Activated effector memory CD4-positive, alpha-beta T cell treated with anti-CD3 and anti-CD28 coated beads, Interleukin-2, amount 50 U/mL, for 16 hours (primary cell): ENCODE measurements around the gene DMAC2.
"Not testable (repeated sequence)": the region's sequence is repeated elsewhere in the genome, so short reads cannot be mapped to it uniquely, and the experiment has no call there.

Source experiments
- DNase-seq: peaks from one replicate; pipeline ENCODE4 v3.0.0-alpha.2; 2020

Gene DMAC2

GRCh38 chr19:41442473-41443355 lies 3.0 kb upstream of the DMAC2 start, which contains the start of gene ERICH4:
Gene ERICH4 (plus strand): TSS chr19:41443156. CDS start chr19:41443170, 14 bp downstream.
- peak; percentile 48 for DNase-seq

DNA sequence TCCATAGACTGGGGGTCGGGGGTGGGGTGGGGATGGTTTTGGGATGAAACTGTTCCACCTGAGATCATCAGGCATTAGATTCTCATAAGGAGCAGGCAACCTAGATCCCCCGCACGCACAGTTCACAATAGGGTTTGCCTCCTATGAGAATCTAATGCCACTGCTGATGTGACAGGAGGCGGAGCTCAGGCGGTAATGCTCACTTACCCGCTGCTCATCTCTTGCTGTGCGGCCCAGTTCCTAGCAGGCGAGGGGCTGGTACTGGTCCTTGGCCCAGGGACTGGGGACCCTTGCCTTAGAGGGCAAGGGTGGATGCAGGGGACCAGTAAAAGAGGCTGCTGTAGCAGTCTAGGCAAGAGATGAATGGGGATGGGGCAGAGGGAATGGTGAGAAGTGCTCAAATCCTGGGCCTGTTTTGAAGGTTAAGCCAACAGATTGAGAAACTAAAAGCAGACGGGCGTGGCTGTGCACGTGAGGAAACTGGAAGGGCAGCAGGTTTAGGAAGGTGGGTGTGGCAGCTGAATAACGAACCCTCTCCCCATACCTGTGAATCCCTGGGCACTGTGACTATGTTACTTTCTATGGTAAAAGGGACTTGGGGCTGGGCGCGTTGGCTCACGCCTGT lies 1.7 kb upstream of the DMAC2 start:
- peak; percentile 42 for DNase-seq

DNA sequence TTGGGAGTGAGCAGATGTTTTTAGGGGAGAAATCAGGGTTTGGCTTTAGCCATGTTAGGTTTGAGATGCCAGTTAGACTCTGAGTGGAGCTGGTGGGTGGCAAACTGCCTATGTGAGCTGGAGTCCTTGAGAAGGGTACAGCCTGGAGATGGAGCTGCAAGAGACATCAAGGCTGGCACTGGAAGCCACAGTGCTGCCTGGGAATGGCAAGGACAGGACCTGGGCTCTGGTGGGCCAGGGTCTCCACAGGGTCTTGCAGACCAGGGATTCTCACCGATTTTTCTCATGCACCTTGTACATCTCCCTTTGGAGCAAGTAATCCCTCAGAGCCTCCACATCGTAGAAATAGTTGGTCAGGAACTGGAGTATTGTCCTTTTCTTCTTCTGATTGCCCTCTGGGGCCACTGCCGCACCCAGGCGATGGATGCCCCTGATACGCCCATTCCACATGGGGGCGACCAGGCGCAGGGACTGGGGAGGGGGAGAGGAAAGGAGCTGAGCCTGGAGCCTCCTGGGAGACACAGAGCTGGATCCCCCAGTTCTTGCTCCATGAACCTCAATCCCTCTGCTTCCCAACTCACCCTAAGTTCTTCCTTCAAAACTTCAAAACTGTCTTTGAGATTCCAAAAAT lies 1.7 kb downstream of the DMAC2 start:
- DNase-seq = no peak

- no peak for DNase-seq
These were observed 3.1 kb downstream of the DMAC2 start for GRCh38 chr19:41436674-41436951.

DNA sequence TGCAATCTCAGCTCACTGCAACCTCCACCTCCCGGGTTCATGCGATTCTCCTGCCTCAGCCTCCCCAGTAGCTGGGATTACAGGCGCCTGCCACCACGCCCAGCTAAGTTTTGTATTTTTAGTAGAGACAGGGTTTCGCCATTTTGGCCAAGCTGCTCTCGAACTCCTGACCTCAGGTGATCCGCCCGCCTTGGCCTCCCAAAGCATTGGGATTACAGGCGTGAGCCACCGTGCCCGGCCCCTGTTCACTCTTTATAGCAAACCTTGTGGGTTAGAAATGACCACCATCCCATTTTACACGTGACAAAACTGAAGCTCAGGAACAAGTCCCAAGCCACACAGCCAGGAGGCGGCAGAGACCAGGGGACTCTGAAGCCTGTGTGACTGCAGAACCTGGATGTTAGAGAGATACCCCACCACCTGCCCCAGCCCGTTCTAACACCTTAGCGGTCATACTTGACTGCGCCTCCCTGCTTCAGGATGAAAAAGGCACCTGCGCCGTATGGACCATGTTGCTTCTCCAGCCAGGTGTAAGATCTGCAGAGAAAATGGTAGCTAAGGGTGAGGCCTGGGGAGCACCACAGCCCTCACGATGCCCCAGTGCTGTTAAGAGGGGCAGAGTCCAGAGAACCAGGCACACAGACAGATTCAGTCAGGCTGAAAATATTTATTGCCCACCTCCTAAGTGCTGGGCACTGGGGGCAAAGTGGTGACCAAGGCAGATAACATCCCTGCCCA lies 3.6 kb downstream of the DMAC2 start:
- no peak for DNase-seq

GRCh38 chr19:41435376-41435775 lies 4.3 kb downstream of the DMAC2 start:
- DNase-seq = not testable (repeated sequence)

DNA sequence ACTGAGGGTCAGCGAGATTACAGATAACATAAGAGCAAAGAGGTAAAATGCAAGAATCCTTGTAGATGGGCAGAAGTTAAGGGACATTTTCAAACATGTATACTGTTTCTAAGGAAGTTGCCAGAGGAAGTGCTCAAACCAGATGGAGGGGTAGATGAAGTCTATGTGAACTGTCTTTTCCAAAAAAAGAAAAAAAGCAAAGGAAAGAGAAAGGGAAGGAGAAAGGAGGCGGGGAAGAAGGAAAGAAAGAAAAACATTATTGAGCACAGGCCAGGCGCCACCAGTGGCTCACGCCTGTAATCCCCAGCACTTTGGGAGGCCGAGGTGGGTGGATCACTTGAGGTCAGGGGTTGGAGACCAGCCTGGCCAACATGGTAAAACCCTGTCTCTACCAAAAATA lies 5.3 kb downstream of the DMAC2 start:
- DNase-seq = no peak

DNA sequence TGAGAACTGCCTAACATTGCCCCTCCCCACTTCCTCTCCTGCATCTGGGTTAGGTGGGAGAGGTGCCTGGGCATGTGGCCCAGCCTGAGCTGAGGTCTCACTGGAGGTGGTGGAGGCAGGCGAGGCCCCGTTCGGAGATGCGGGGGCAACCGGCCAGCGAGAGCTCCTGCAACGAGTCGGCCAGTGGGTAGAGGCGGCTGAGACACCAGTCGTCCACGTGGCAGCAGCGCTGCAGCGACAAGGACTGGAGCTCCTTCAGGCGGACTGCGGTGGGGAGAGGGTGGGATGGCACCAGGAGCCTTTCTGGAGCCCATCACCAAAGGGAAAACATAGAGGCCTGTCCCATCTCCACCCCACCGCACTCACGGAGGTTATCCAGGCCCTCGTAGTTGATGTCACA lies 6.5 kb downstream of the DMAC2 start:
- DNase-seq = no peak

GRCh38 chr19:41431426-41432386 lies 8.0 kb downstream of the DMAC2 start:
- DNase-seq = no peak

GRCh38 chr19:41430922-41431321 lies 8.8 kb downstream of the DMAC2 start:
- DNase-seq = no peak

- no peak for DNase-seq
These were observed 11.2 kb downstream of the DMAC2 start for GRCh38 chr19:41428481-41428859.

GRCh38 chr19:41427647-41428480 lies 11.8 kb downstream of the DMAC2 start:
- peak; percentile 77 for DNase-seq

DNA sequence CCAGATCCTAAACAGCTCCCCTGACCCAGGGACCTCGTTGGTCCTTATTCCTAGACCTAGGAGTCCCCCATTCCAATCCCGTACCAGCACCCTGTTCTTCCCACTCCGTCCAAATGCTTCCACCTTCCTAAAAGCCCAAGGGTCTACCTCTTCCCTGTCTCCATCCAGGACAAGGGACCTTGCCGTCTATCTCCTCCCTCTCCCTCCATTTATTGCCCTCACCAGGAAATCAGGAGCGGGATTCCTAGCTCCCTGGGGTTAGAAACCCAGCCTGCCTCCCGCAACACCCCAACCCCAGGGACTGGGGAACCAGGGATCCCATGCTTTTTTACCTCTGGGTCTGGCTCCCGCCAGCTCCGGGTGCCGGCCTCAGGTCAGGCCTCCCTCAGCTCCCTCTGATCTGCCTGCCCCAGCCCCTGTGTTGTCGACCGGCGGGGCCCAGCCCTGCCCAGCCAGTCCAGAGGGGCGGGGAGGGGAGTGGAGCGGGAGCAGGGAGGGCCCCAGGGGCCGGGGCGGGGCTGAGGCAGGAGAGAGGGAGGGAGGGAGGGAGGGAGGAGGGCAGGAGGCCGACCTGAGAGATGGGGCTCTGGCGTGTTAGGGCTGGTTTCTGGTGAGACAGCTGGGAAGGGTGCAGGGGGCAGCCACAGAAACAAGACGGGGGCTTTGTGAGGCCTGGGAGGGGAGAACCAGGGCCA lies 12.6 kb downstream of the DMAC2 start, which contains the start of gene B3GNT8:
TSS of gene B3GNT8 (minus strand) at position 423 of the 695 bp plus-strand sequence. CDS start 596 bp downstream, outside the sequence.
- peak; percentile 75 for DNase-seq

DNA sequence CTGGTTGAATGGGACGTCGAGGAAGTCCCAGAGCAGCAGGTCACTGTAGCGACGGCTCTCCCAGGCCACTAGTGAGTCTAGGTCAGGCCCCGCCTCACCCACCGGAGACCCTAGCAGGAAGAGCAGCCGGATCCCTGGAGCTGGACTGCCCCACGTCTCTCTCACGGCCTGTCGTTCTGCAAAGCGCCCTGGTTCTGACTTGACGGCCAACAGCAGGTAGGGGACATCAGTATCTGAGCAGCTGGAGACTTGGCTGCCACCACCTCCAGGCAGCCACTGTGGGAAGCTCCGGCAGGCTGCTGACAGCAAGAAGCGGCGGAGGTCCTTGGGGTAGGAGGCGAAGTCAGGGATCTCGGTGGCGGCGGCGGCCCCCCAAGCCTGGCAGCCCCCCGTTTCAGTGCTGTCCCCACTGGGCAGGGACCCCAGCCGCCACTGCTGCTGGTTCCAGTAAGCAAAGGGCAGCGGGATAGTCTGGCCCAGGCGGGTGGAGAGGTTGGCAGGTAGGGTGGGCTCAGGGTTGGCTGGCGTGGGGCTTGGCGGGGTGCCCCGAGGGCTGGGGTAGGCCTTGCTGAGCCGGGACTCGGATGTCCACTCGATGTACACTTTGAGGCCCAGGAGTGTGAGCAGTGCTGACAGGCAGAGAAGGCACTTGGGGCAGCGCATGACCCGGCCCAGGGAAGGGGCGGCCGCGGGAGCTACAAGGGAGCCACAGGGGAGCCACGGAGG lies 13.4 kb downstream of the DMAC2 start:
- no peak for DNase-seq

DNA sequence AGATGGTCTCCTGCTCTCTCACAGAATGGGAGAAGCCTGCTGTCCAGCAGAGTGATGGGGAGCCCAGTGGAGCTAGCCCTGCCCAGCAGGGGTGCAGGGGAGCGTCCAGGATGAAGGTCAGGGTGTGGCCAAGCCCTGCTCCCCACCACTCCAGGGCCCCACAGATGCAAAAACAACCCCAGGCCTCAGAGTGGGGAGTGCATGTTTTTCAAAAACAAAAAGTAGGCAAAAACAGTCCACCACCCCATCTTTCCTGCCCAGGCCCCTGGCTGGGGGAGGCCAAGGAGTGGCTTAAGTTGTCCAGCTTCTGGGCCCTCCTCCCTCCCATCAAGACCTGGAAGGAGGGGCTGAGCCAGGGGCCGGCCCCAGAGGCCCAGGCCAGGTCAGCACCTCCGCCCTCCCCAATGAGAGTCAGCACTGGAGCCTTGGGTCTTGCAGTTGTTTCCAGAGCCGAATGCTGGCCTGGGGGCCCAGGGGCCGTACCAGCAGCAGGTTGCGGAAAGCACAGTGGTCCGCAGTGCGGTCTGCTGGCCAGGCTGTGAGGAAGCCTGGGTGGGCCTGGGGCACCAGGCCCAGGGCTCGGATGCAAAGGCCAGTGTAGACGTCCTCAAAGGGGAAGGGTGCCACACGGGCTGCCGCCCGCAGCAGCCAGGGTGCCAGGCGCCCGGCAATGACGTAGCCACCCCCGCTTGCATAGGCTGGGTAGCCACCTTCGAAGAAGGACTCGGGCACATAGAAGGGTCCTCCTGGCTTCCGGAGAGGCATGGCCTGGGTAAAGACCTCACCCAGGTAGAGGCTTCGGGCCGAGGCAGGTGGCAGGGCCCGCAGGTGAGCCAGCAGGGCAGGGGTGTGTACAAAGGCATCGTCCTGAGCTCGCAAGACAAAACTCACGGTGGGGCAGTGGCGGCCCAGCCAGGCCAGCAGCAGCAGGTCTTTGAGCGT lies 14.3 kb downstream of the DMAC2 start:
- DNase-seq = no peak

DNA sequence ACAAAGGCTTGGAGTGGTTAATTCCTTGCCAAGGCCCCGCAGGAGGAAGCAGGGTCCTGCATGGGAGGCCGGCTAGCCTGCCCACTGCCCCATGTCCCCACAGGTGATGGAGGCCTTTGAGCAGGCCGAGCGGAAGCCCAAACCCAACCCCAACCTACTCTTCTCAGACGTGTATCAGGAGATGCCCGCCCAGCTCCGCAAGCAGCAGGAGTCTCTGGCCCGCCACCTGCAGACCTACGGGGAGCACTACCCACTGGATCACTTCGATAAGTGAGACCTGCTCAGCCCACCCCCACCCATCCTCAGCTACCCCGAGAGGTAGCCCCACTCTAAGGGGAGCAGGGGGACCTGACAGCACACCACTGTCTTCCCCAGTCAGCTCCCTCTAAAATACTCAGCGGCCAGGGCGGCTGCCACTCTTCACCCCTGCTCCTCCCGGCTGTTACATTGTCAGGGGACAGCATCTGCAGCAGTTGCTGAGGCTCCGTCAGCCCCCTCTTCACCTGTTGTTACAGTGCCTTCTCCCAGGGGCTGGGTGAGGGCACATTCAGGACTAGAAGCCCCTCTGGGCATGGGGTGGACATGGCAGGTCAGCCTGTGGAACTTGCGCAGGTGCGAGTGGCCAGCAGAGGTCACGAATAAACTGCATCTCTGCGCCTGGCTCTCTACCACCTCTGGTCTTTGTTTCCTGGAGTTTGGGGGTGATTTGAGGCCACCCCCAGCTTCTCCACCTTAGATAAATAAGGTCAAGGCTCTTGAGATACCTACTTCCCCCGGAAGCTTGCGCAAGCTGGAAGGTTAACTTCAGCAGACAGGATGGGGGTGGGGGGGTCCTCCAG lies 15.2 kb downstream of the DMAC2 start:
- no peak for DNase-seq

DNA sequence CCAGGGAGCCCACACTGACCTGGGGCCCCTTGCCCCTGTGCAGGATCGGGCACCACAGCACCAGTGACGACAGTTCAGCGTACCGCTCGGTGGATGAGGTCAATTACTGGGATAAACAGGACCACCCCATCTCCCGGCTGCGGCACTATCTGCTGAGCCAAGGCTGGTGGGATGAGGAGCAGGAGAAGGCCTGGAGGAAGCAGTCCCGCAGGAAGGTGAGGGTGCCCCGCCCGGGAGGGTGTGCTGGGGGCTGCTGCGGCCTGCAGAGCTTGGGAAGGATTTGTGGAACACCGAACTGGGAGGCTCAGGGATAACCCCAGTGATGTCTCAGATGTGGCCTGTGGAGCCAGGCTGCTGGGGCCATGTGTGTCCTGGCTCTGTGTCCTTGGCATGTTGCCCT lies 16.8 kb downstream of the DMAC2 start:
- DNase-seq = no peak

GRCh38 chr19:41422456-41422855 lies 17.3 kb downstream of the DMAC2 start:
- no peak for DNase-seq
